GM21529 (cell line): Measurements from ENCODE around the gene TEX261.
"Not testable (repeated sequence)": the region's sequence is repeated elsewhere in the genome, so short reads cannot be mapped to it uniquely, and the experiment has no call there.

Source experiments
- ATAC-seq: cut with Tn5 transposase; IDR thresholded peaks from one replicate; pipeline ENCODE4 v1.9.1; 2021; ENCODE audit not compliant: unreplicated experiment

The TEX261 gene

GRCh38 chr2:71000780-71001591 lies 6.3 kb upstream of the TEX261 start:
- peak; percentile 95 for ATAC-seq

- ATAC-seq = not testable (repeated sequence)
These were observed 5.3 kb upstream of the TEX261 start for GRCh38 chr2:70999931-71000330.

- no peak for ATAC-seq
These were observed 4.7 kb upstream of the TEX261 start for GRCh38 chr2:70999362-70999761.

GRCh38 chr2:70998885-70999284 lies 4.2 kb upstream of the TEX261 start:
- ATAC-seq = not testable (repeated sequence)

GRCh38 chr2:70995426-70995729 lies 705 bp upstream of the TEX261 start:
- peak; percentile 52 for ATAC-seq

GRCh38 chr2:70994009-70994698 lies 519 bp downstream of the TEX261 start:
- ATAC-seq = peak; percentile 32

- no peak for ATAC-seq
These were observed 1.5 kb downstream of the TEX261 start for GRCh38 chr2:70992945-70993853.

- ATAC-seq = no peak
These were observed 2.9 kb downstream of the TEX261 start for GRCh38 chr2:70991742-70992141.

GRCh38 chr2:70991142-70991541 lies 3.5 kb downstream of the TEX261 start:
- ATAC-seq = no peak

- ATAC-seq = no peak
These were observed 4.5 kb downstream of the TEX261 start for GRCh38 chr2:70990216-70990615.

- no peak for ATAC-seq
These were observed 5.7 kb downstream of the TEX261 start for GRCh38 chr2:70988726-70989648.

GRCh38 chr2:70988151-70988550 lies 6.5 kb downstream of the TEX261 start:
- ATAC-seq = no peak

GRCh38 chr2:70987386-70987785 lies 7.3 kb downstream of the TEX261 start:
- no peak for ATAC-seq

- no peak for ATAC-seq
These were observed 8.0 kb downstream of the TEX261 start for GRCh38 chr2:70986499-70987189.

GRCh38 chr2:70985956-70986355 lies 8.7 kb downstream of the TEX261 start:
- ATAC-seq = no peak

- ATAC-seq = no peak
These were observed 9.4 kb downstream of the TEX261 start for GRCh38 chr2:70985283-70985688.

GRCh38 chr2:70984576-70985282 lies 9.9 kb downstream of the TEX261 start:
- peak; percentile 93 for ATAC-seq

GRCh38 chr2:70984228-70984575 lies 10.5 kb downstream of the TEX261 start:
- no peak for ATAC-seq

GRCh38 chr2:70983506-70984227 lies 11.0 kb downstream of the TEX261 start:
- no peak for ATAC-seq
